ENCODE results near the gene SAE1. TPM values are rescaled to one million over a fixed set of nuclear protein-coding genes. Genes with fewer than 3 reads are reported as not detected.

SAE1 gene
- total RNA-seq, 1 experiment from 2014 or later = 148 TPM

GRCh38 chr19:47084879-47085439 lies 45.7 kb upstream of the SAE1 start:
- no peak for TF ChIP-seq EZH2 (IDR thresholded peaks at IDR 0.05; ENCODE audit: low read depth)
- no peak for TF ChIP-seq CTCF (conservative IDR thresholded peaks at IDR 0.05)
- CTCF ChIA-PET = interaction anchor here (0.5 to 0.6 kb wide), 2 partner anchors 70 to 165 kb away, joined by 3 to 6 read pairs; no protein-coding TSS in a partner anchor
- intact Hi-C loops (cut with micrococcal nuclease; ENCODE audit: unreplicated experiment) = no loop called here
- no peaks in the 10 kb centered on the region for H3K27me3 ChIP-seq (ENCODE audit: insufficient read depth, low read depth)
- H3K4me3 ChIP-seq = no peak overlapping the region
- no peaks in the 10 kb centered on the region; the same call in 1 of the 2 replicates for H4K20me1 ChIP-seq (ENCODE audit: insufficient read depth)
- peaks cover under 1% of the 10 kb centered on the region; the same call in 1 of the 2 replicates for H3K4me1 ChIP-seq (replicated peaks; ENCODE audit: insufficient read depth)
- peaks cover 20% of the 10 kb centered on the region for H3K36me3 ChIP-seq (ENCODE audit: low read depth)
- H2AFZ ChIP-seq = no peak overlapping the region
- H3F3A ChIP-seq (ENCODE audit: insufficient read depth, low read depth) = peaks cover 18% of the 10 kb centered on the region; the same call in 1 of the 2 replicates
- POLR2A ChIA-PET (ENCODE audit: unreplicated experiment) = no interaction called here
- no peaks in the 10 kb centered on the region for H3K9me3 ChIP-seq (ENCODE audit: insufficient read depth, low read depth)
- no peak overlapping the region for H3K27ac ChIP-seq
- no TSS peak for BruUV-seq (replicated peaks)
- no peak for DNase-seq
- H3K4me2 ChIP-seq = no peak overlapping the region
- H3K9me2 ChIP-seq (ENCODE audit: insufficient read depth) = no peaks in the 10 kb centered on the region
- H3K79me2 ChIP-seq (ENCODE audit: low read depth) = no peaks in the 10 kb centered on the region

- no peak overlapping the region for H3K4me2 ChIP-seq
- H3F3A ChIP-seq (ENCODE audit: insufficient read depth, low read depth) = peaks cover 5% of the 10 kb centered on the region; the same call in 1 of the 2 replicates
- intact Hi-C loops (cut with micrococcal nuclease; ENCODE audit: unreplicated experiment) = no loop called here
- ChIA-PET CTCF (no interaction called here), POLR2A (ENCODE audit: unreplicated experiment) (interaction anchor here (0.7 kb wide), 1 partner anchor 146 kb away, joined by 4 read pairs; no protein-coding TSS in a partner anchor)
- no peaks in the 10 kb centered on the region for H3K9me3 ChIP-seq (ENCODE audit: insufficient read depth, low read depth)
- H3K36me3 ChIP-seq (ENCODE audit: low read depth) = peaks cover 31% of the 10 kb centered on the region
- H3K27me3 ChIP-seq (ENCODE audit: insufficient read depth, low read depth) = no peaks in the 10 kb centered on the region
- no peak overlapping the region for H3K27ac ChIP-seq
- H4K20me1 ChIP-seq (ENCODE audit: insufficient read depth) = no peaks in the 10 kb centered on the region; the same call in 1 of the 2 replicates
- no peak overlapping the region for H2AFZ ChIP-seq
- H3K4me3 ChIP-seq = no peak overlapping the region
- H3K9me2 ChIP-seq (ENCODE audit: insufficient read depth) = no peaks in the 10 kb centered on the region
- H3K4me1 ChIP-seq (replicated peaks; ENCODE audit: insufficient read depth) = no peaks in the 10 kb centered on the region
- H3K79me2 ChIP-seq (ENCODE audit: low read depth) = no peaks in the 10 kb centered on the region
- no peak for DNase-seq
- TF ChIP-seq CTCF (conservative IDR thresholded peaks at IDR 0.05) = no peak
- no peak for TF ChIP-seq EZH2 (IDR thresholded peaks at IDR 0.05; ENCODE audit: low read depth)
- BruUV-seq (replicated peaks) = no TSS peak
These were observed 44.4 kb upstream of the SAE1 start for GRCh38 chr19:47086280-47086679.

- POLR2A ChIA-PET (ENCODE audit: unreplicated experiment) = no interaction called here
- H2AFZ ChIP-seq = no peak overlapping the region
- H4K20me1 ChIP-seq (ENCODE audit: insufficient read depth) = no peaks in the 10 kb centered on the region; the same call in none of the 2 replicates
- DNase-seq = no peak
- BruUV-seq (replicated peaks) = no TSS peak
- no peak overlapping the region for H3K4me2 ChIP-seq
- intact Hi-C loops (cut with micrococcal nuclease; ENCODE audit: unreplicated experiment) = no loop called here
- H3K4me3 ChIP-seq = no peak overlapping the region
- H3K79me2 ChIP-seq (ENCODE audit: low read depth) = peaks cover 15% of the 10 kb centered on the region
- H3F3A ChIP-seq (ENCODE audit: insufficient read depth, low read depth) = no peaks in the 10 kb centered on the region; the same call in 1 of the 2 replicates
- H3K36me3 ChIP-seq (ENCODE audit: low read depth) = peaks cover 33% of the 10 kb centered on the region
- TF ChIP-seq CTCF (conservative IDR thresholded peaks at IDR 0.05) = no peak
- TF ChIP-seq EZH2 (IDR thresholded peaks at IDR 0.05; ENCODE audit: low read depth) = no peak
- H3K9me3 ChIP-seq (ENCODE audit: insufficient read depth, low read depth) = no peaks in the 10 kb centered on the region
- H3K9me2 ChIP-seq (ENCODE audit: insufficient read depth) = no peaks in the 10 kb centered on the region
- H3K27ac ChIP-seq = no peak overlapping the region
- CTCF ChIA-PET = no interaction called here
- peaks cover under 1% of the 10 kb centered on the region; the same call in 1 of the 2 replicates for H3K4me1 ChIP-seq (replicated peaks; ENCODE audit: insufficient read depth)
- no peaks in the 10 kb centered on the region for H3K27me3 ChIP-seq (ENCODE audit: insufficient read depth, low read depth)
These were observed 40.8 kb upstream of the SAE1 start for GRCh38 chr19:47089767-47090350.

All from PC-9 (cell line).